K562 (cell line): ENCODE results near the gene PNKD. TPM values are rescaled to one million over a fixed set of nuclear protein-coding genes. Genes with fewer than 3 reads are reported as not detected.

ENCODE experiments used
- CBFA2T3 ChIP-seq: fragments of 450-650 bp; IDR thresholded peaks from 2 replicates; pipeline ENCODE4 v1.6.1; 2017
- CHCHD3 ChIP-seq: fragments of 250-450 bp; sonication (Bioruptor Pico); IDR thresholded peaks from 2 replicates; pipeline ENCODE4 v2.1.2; 2022; ENCODE audit warnings: mild to moderate bottlenecking
- NR4A1 ChIP-seq, 2 experiments: fragments of 250-450 bp in 1 of 2; fragments of 450-650 bp in 1 of 2; sonication (Bioruptor Pico) in 1 of 2; IDR thresholded peaks; 2 replicates each; pipeline versions ENCODE4 v1.4.0 to v1.6.1; 2016 to 2020; ENCODE audit warnings: mild to moderate bottlenecking in 2 of 2, missing compliant biosample characterization in 1 of 2, missing genetic modification characterization in 1 of 2, moderate library complexity in 1 of 2
- RBM14 ChIP-seq: fragments of 200-400 bp; formaldehyde crosslinking; IDR thresholded peaks from 2 replicates; pipeline ENCODE4 v1.6.1; 2018; ENCODE audit warnings: low read depth, mild to moderate bottlenecking, low read length, moderate library complexity, borderline replicate concordance; ENCODE audit not compliant: insufficient read depth
- WHSC1 ChIP-seq: IDR thresholded peaks from one replicate; pipeline ENCODE4 v1.6.1; 2012; ENCODE audit warnings: low read length, control low read depth, inconsistent platforms
- ZBTB1 ChIP-seq: sonication (generic); formaldehyde crosslinking; IDR thresholded peaks from 2 replicates; pipeline ENCODE4 v1.8.1; 2023; ENCODE audit warnings: missing genetic modification reagents, low read depth, mild to moderate bottlenecking, borderline replicate concordance
- polyA plus RNA-seq, 8 experiments: library from polyadenylated mRNA; depleted of rRNA in 4 of 8; stranded (reverse) in 5 of 8; unstranded in 3 of 8; fragments of >200 nt; fragmentation: Nextera tagmentation in 2 of 8; fragmentation: Illumina TruSeq in 1 of 8; extraction: Ambion mirVana in 2 of 8; extraction: Trizol in 1 of 8; gene quantifications; 2 replicates each; pipeline versions ENCODE4 v1.2.1 to v1.2.3, GENCODE V29; 2011 to 2014; ENCODE audit warnings: inconsistent platforms in 1 of 8, missing spikeins in 1 of 8
- total RNA-seq, 7 experiments: library from RNA; depleted of rRNA in 6 of 7; stranded (reverse); fragments of >200 nt in 6 of 7; fragmentation: Illumina TruSeq in 2 of 7; extraction: Trizol in 2 of 7; gene quantifications; 2 replicates each; pipeline versions ENCODE4 v1.2.1 to v1.2.3, GENCODE V29; 2011 to 2021; ENCODE audit warnings: low replicate concordance in 1 of 7
- TF ChIP-seq, protein P1 (sequence below): fragments of 450-650 bp; IDR thresholded peaks from 2 replicates; pipeline ENCODE4 v1.6.1; 2016; ENCODE audit warnings: low read depth

Gene PNKD
- total and polyA plus RNA-seq, 9 of the 15 experiments (the other 6 are each of a cell fraction or from before 2014, with no cell fraction given): 26.0 to 105 (median 60.1) TPM

- TF ChIP-seq ZBTB1 (no peak), NR4A1 (CRISPR knock-in tag; IDR thresholded peaks at IDR 0.05) (no peak), NR4A1 (tag; IDR thresholded peaks at IDR 0.05) (no peak), CHCHD3 (CRISPR knock-in tag) (no peak), WHSC1 (no peak), RBM14 (no peak), CBFA2T3 (no peak)
- TF ChIP-seq, protein P1, sequence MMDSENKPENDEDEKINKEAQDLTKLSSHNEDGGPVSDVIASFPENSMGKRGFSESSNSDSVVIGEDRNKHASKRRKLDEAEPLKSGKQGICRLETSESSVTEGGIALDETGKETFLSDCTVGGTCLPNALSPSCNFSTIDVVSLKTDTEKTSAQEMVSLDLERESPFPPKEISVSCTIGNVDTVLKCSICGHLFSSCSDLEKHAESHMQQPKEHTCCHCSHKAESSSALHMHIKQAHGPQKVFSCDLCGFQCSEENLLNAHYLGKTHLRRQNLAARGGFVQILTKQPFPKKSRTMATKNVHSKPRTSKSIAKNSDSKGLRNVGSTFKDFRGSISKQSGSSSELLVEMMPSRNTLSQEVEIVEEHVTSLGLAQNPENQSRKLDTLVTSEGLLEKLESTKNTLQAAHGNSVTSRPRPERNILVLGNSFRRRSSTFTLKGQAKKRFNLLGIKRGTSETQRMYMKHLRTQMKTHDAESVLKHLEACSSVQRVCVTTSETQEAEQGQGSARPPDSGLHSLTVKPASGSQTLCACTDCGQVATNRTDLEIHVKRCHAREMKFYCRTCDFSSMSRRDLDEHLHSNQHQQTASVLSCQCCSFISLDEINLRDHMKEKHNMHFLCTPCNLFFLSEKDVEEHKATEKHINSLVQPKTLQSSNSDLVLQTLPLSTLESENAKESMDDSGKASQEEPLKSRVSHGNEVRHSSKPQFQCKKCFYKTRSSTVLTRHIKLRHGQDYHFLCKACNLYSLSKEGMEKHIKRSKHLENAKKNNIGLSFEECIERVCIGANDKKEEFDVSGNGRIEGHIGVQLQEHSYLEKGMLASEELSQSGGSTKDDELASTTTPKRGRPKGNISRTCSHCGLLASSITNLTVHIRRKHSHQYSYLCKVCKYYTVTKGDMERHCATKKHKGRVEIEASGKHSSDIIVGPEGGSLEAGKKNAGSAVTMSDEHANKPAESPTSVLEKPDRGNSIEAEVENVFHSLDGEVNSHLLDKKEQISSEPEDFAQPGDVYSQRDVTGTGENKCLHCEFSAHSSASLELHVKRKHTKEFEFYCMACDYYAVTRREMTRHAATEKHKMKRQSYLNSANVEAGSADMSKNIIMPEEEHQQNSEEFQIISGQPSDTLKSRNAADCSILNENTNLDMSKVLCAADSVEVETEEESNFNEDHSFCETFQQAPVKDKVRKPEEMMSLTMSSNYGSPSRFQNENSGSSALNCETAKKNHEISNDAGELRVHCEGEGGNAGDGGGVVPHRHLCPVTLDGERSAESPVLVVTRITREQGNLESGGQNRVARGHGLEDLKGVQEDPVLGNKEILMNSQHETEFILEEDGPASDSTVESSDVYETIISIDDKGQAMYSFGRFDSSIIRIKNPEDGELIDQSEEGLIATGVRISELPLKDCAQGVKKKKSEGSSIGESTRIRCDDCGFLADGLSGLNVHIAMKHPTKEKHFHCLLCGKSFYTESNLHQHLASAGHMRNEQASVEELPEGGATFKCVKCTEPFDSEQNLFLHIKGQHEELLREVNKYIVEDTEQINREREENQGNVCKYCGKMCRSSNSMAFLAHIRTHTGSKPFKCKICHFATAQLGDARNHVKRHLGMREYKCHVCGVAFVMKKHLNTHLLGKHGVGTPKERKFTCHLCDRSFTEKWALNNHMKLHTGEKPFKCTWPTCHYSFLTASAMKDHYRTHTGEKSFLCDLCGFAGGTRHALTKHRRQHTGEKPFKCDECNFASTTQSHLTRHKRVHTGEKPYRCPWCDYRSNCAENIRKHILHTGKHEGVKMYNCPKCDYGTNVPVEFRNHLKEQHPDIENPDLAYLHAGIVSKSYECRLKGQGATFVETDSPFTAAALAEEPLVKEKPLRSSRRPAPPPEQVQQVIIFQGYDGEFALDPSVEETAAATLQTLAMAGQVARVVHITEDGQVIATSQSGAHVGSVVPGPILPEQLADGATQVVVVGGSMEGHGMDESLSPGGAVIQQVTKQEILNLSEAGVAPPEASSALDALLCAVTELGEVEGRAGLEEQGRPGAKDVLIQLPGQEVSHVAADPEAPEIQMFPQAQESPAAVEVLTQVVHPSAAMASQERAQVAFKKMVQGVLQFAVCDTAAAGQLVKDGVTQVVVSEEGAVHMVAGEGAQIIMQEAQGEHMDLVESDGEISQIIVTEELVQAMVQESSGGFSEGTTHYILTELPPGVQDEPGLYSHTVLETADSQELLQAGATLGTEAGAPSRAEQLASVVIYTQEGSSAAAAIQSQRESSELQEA: no peak
These were observed 64.2 kb downstream of the PNKD start (continued) for GRCh38 chr2:218334531-218334930.
